Transverse colon (tissue), 4 donors: ENCODE results near the gene TNS3. TPM values are rescaled to one million over a fixed set of nuclear protein-coding genes. Genes with fewer than 3 reads are reported as not detected.

Experiments
- DNase-seq: peaks from one replicate; pipeline ENCODE4 v3.0.0-alpha.2; 2019
- H3K27ac ChIP-seq, 4 donors: fragments of 200-600 bp; sonication (generic); 2 replicates each; pipeline ENCODE4 v1.5.1; 2016 to 2018; ENCODE audit warnings: inconsistent platforms in 4 of 4
- H3K27me3 ChIP-seq: fragments of 200-600 bp; sonication (generic); 2 replicates; pipeline ENCODE4 v1.5.1; 2017; ENCODE audit warnings: inconsistent platforms
- H3K36me3 ChIP-seq, 4 donors: fragments of 200-600 bp; sonication (generic); 2 replicates each; pipeline ENCODE4 v1.5.1; 2017 to 2019; ENCODE audit warnings: inconsistent platforms in 4 of 4
- H3K4me1 ChIP-seq, 4 donors: fragments of 200-600 bp; sonication (generic); 2 replicates each; pipeline ENCODE4 v1.5.1; 2017 to 2020; ENCODE audit warnings: inconsistent platforms in 4 of 4
- H3K4me3 ChIP-seq, 4 donors: fragments of 200-600 bp; sonication (generic); 1 replicate in 1 of 4; 2 replicates in 3 of 4; pipeline versions ENCODE4 v1.5.1 to v1.6.1; 2017 to 2019; ENCODE audit warnings: inconsistent platforms in 4 of 4
- H3K9me3 ChIP-seq, 2 donors: fragments of 200-600 bp; sonication (generic); 2 replicates each; pipeline ENCODE4 v1.5.1; 2017 to 2019; ENCODE audit warnings: inconsistent platforms in 2 of 2
- CTCF ChIP-seq, 5 experiments: fragments of 200-600 bp in 3 of 5; fragments of 450-650 bp in 2 of 5; sonication (generic) in 3 of 5; IDR thresholded peaks; 1 replicate in 2 of 5; 2 replicates in 3 of 5; pipeline ENCODE4 v1.5.1; 2016 to 2017; ENCODE audit warnings: antibody characterized with exemption in 5 of 5, inconsistent platforms in 3 of 5, mild to moderate bottlenecking in 2 of 5, moderate library complexity in 1 of 5
- EP300 ChIP-seq: sonication (generic); formaldehyde crosslinking; IDR thresholded peaks from one replicate; pipeline ENCODE4 v1.6.1; 2017; ENCODE audit warnings: antibody characterized with exemption, low read depth
- POLR2A ChIP-seq: fragments of 450-650 bp; IDR thresholded peaks from one replicate; pipeline ENCODE4 v1.6.1; 2016; ENCODE audit warnings: antibody characterized with exemption, mild to moderate bottlenecking, moderate library complexity
- POLR2AphosphoS5 ChIP-seq, 3 donors: sonication (generic); formaldehyde crosslinking; IDR thresholded peaks; one replicate each; pipeline ENCODE4 v1.6.1; 2016; ENCODE audit warnings: antibody characterized with exemption in 3 of 3
- WGBS, 2 donors: methylation state at CpG; one replicate each; pipeline ENCODE4 v1.1.5; 2018; ENCODE audit warnings: low coverage in 1 of 2; 5-methylcytosine and 5-hydroxymethylcytosine counted together
- in situ Hi-C, 4 donors: fragments of 200-750 bp; cut with MboI; loops; one replicate each; pipeline versions ENCODE4 v1.15.0 to v1.15.1; 2017; ENCODE audit warnings: low sequenced_read_pairs in 3 of 4, low pct_ligation_motif_present in 1 of 4, low pct_unique_long_range_greater_than_20kb in 1 of 4
- intact Hi-C: fragments of 100-400 bp; cut with DNase I; formaldehyde crosslinking; loops from one replicate; pipeline ENCODE4 v1.15.1; 2023; ENCODE audit warnings: low total_unique reads
- total RNA-seq, 4 donors: library from RNA; depleted of rRNA; stranded (reverse); fragments of >200 nt; gene quantifications; one replicate each; pipeline ENCODE4 v1.1.0, GENCODE V29; 2016

Gene TNS3
- total RNA-seq, 4 donors from 2014 or later: 58.5 to 104 (median 72.7) TPM

- no peak overlapping the region for H3K4me3 ChIP-seq
- in situ Hi-C loops (no loop called here), intact Hi-C loops (no loop called here)
- H3K9me3 ChIP-seq: no peaks in the 10 kb centered on the region
- H3K27ac ChIP-seq: no peak overlapping the region
- H3K27me3 ChIP-seq: no peaks in the 10 kb centered on the region
- H3K36me3 ChIP-seq: no peaks in the 10 kb centered on the region
- peaks cover 15 to 24% (median 20%) of the 10 kb centered on the region in 4 donors for H3K4me1 ChIP-seq
- WGBS, 2 donors: 75 to 78% methylated on average over 10 to 14 of the region's 14 CpGs
- no peak for DNase-seq
- TF ChIP-seq POLR2AphosphoS5 (IDR thresholded peaks at IDR 0.05) (no peak), POLR2A (no peak), EP300 (no peak), CTCF (IDR thresholded peaks at IDR 0.05) (no peak)
Measured at GRCh38 chr7:47506382-47507339, 75.2 kb downstream of the TNS3 start.

GRCh38 chr7:47505312-47506007, 76.5 kb downstream of the TNS3 start:
- H3K27me3 ChIP-seq: no peaks in the 10 kb centered on the region
- H3K4me1 ChIP-seq: peaks cover 19 to 36% (median 30%) of the 10 kb centered on the region in 4 donors
- in situ Hi-C loops: no loop called here
- no peaks in the 10 kb centered on the region for H3K36me3 ChIP-seq
- intact Hi-C loops: no loop called here
- no peak overlapping the region for H3K27ac ChIP-seq
- H3K4me3 ChIP-seq: no peak overlapping the region
- WGBS, 2 donors: 90 to 100% methylated on average over 1 to 12 of the region's 12 CpGs
- no peak for DNase-seq
- TF ChIP-seq EP300 (no peak), CTCF (IDR thresholded peaks at IDR 0.05) (no peak), POLR2AphosphoS5 (IDR thresholded peaks at IDR 0.05) (no peak), POLR2A (no peak)
- H3K9me3 ChIP-seq: no peaks in the 10 kb centered on the region

GRCh38 chr7:47504551-47505311, 77.2 kb downstream of the TNS3 start:
- no peak for TF ChIP-seq CTCF (IDR thresholded peaks at IDR 0.05)
- TF ChIP-seq POLR2AphosphoS5 (IDR thresholded peaks at IDR 0.05): no peak
- TF ChIP-seq POLR2A: no peak
- no peak for TF ChIP-seq EP300
- H3K27me3 ChIP-seq: no peaks in the 10 kb centered on the region
- H3K4me1 ChIP-seq: peaks cover 26 to 43% (median 38%) of the 10 kb centered on the region in 4 donors
- DNase-seq: no peak
- 66 to 73% methylated on average over 4 to 14 of the region's 14 CpGs for WGBS, 2 donors
- H3K4me3 ChIP-seq: no peak overlapping the region
- no peak overlapping the region for H3K27ac ChIP-seq
- no peaks in the 10 kb centered on the region for H3K9me3 ChIP-seq
- in situ Hi-C loops: no loop called here
- intact Hi-C loops: no loop called here
- no peaks in the 10 kb centered on the region for H3K36me3 ChIP-seq

GRCh38 chr7:47503281-47503680, 78.6 kb downstream of the TNS3 start:
- intact Hi-C loops: no loop called here
- no peak for DNase-seq
- Histone ChIP-seq H3K9me3 (no peaks in the 10 kb centered on the region), H3K27me3 (no peaks in the 10 kb centered on the region), H3K4me3 (no peak overlapping the region), H3K4me1 (peaks cover 41 to 56% (median 51%) of the 10 kb centered on the region in 4 donors), H3K27ac (no peak overlapping the region), H3K36me3 (no peaks in the 10 kb centered on the region)
- TF ChIP-seq POLR2AphosphoS5 (IDR thresholded peaks at IDR 0.05): peak in 1 of 3 donors; percentile 43
- no peak for TF ChIP-seq CTCF (IDR thresholded peaks at IDR 0.05)
- no peak for TF ChIP-seq EP300
- TF ChIP-seq POLR2A: no peak
- in situ Hi-C loops: no loop called here
